Muscle of back (tissue), 11 donors: ENCODE data around the gene PRSS27. TPM values are rescaled to one million over a fixed set of nuclear protein-coding genes. Genes with fewer than 3 reads are reported as not detected.

ENCODE experiments used
- DNase-seq, 3 donors: peaks; one replicate each; pipeline versions ENCODE4 v3.0.0 to v3.0.0-alpha.2; 2013
- polyA plus RNA-seq, 10 donors: library from polyadenylated mRNA; unstranded; fragments of 120-200 nt; gene quantifications; one replicate each; pipeline ENCODE4 v1.2.1, GENCODE V29; 2013; ENCODE audit not compliant: insufficient read length in 10 of 10

Gene PRSS27
- polyA plus RNA-seq, 10 donors: 0.86 to 1.6 (median 1.2) TPM

DNA sequence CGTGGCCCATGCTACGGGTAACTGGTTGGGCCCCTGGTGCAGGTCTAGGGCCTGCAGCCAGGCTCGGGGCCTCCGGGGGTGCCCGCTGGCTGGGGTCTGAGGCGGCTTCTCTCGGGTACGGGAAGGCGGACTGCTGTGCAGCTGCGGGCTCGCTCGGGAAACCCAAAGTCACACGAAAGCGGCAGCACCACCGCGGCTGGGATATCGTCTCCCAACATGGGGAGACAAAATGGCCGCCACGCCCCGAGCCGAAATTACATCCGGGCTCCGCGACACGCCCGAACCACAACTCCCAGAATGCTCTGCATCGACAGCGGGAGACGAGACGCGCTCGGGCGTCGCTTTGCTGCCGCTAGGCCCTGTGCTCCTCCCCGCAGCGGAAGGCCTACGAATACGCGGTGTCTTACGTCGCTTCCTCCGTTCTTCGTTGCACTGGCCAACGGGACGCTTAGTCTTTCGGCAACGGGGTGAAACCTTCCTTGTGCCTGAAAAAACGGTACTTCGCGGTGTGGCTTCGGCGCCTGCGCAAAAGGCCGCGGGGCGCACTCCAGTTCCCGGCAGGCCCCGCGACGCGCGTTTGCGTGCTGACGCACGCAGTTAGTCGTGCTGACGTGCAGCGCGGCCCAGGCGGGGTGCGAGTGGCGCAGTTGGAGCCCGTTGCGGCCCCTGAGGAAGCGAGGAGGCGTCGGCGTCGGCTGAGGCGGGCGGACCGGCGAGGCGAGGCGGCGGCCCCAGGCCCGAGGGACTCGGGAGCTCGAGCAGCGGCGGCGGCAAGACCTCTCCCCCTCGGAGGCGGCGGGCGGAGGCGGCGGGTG, 32.2 kb upstream of the PRSS27 start, which contains the start of gene SRRM2:
SRRM2 (plus strand) TSS at position 604 of the 815 bp plus-strand sequence. CDS start 3,727 bp downstream, outside the sequence.
- DNase-seq: peak; percentile 97 to 100 (median 98)

DNA sequence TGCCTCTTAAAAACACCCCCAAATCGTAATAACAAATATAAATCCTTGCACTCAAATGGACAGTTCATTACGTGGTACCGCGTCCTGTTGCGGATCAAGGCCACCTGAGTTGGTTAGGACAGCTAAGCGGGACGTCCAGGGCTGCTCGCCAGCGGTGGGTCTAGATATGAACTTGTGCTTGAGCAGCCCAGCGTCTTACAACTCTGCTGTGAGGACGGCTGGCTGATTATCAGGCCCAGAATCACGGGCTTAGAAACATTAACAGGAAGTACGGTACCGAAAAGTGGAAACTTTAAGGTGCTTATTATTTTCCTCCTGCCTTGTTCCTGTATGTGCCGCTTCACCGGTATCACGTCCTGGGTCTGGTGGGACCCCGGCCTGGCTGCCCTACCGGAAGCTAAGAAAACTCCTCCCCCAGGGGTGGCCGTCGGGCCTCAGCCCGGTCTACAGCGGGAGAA, 31.6 kb upstream of the PRSS27 start:
- DNase-seq: peak in 1 of 3 donors; percentile 18

DNA sequence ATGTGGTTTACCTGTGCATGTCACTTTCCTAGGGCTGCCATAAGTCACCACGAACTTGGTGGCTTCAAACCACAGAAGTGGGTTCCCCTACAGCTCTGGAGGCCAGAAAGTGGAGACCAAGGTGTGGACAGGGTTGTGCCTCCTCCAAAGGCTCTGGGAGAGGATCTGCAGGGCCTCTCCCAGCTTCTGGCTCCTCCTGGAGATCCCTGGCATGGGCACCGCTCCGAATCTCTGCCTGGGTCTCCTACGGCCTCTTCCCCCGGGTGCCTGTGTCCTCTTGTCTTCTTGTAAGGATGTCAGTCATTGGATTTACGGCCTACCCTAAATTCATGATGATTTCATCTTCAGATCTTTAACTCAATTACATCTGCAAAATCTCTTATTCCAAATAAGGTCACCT, 29.9 kb upstream of the PRSS27 start:
- DNase-seq: no peak

DNA sequence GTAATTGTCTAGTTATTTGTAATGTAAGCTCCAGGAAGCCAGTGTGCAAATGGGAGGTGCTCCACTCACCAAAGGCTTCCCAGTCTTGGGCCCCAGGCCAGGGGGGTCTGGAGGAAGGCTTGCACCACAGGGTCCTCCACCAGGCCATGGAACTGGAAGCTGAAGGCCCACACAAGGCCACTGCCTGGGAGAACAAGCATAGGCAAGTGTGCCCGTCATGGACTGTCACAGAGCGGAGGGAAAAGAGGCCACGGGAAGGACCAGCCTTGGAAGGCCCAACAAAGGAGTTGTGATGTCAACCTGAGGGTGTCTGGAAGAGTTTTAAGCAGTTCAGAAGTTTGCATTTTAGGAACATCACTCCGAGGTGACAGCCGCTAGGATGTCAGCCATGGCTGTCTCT, 29.5 kb upstream of the PRSS27 start:
- no peak for DNase-seq

DNA sequence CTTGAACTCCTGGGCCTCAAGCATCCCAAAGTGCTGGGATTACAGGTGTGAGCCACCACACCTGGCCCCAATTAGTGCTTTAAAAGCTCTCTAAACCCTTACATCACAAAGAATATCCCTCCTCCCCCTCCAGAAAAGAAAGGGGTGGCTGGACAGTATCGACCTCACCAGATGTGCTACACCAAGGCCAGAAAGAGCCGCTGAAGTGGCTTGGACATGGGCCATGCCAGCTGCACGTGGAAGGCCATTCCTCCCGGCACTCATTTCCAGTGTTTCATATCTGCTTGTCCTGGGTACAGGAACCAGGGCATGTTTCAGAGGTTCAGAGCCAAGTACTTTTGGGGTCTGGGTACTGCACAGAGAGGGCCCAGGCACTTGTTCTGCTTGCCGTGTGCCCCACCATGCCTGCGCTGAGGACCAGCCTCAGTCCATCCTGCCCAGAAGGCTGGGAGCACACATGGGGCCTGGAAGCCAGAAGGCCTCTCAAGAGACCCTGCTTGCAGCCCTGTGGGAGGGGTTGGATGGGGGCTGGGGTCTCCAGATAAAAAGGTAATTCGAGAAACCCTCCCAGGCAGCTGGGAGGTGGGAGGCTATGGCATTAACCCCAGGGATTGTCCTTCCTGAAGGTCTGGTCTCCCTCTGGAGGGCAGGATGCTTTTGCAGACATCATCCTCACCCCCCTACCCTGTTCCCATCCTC, 28.9 kb upstream of the PRSS27 start:
- DNase-seq: no peak

DNA sequence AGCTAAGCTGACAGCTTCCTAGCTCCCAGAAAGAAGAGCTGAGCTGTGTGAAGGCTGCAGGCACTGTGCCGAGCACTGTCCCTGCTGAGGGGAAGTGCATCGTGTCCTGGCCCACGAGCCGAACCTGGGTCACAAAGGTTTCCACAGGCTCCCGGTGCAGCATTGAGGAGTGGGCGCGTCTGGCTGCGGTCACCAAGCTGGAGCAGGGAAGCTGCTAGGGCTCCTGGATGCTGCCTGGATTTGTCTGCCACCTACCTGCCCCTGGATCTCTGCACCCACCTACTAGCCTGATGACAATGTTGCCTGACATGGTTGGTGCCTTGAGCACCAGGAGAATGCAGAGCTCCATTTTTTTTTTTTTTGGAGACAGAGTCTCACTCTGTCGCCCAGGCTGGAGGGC, 25.9 kb upstream of the PRSS27 start:
- DNase-seq: no peak

DNA sequence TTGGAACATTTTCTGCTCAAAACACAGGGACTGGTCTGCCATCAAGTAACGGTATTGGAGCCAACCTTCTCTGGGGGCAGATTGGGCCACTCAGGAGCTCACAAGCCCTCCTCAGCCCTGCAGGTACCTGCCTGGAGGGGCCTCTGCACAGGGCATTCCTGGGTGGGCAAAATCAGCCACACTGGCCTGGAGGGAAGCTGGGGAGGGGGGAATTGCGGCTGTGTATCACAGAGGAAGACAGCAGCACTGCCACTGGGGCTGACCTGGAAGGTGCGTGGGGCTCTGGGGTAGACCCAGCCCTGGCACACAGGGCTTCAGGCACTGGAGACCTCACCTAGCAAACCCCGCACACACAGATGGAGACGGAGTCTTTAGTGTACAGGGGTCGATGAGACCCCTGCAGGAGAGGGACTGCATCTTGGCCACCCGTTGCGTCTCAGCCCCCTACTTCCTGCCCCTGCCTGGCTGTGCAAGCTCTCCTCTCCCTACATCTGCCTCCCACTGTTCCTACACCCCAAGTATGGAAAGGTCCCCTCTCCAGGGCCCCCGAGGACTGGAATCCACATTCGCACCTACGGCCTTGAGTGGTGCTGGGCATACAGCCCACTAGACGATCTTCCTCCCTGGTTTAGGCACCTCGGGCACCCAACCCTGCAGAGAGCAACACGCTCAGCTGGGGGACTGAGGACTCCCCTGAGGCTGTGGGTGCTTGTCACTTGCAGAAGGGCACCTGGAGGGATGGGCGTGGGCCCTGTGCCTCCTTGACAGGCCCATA, 25.3 kb upstream of the PRSS27 start:
- DNase-seq: no peak

DNA sequence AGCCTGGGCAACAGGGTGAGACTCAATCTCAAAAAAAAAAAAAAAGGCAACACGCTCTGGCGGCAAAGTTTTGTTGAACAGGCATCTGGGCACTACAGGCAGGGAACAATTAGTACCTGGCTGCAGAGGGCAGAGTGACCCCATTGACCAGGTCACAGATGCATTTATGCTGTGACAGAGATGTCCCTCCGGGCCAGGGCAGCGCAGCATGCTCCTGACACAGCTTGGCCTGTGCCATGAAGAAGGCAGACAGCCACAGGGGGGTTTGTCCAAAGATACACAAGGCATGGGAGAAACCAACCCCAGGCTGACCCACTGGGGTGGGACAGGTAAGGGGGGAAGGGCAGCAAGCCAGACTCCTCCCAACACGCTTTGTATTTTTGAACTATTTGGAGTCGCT, 24.7 kb upstream of the PRSS27 start:
- DNase-seq: no peak

DNA sequence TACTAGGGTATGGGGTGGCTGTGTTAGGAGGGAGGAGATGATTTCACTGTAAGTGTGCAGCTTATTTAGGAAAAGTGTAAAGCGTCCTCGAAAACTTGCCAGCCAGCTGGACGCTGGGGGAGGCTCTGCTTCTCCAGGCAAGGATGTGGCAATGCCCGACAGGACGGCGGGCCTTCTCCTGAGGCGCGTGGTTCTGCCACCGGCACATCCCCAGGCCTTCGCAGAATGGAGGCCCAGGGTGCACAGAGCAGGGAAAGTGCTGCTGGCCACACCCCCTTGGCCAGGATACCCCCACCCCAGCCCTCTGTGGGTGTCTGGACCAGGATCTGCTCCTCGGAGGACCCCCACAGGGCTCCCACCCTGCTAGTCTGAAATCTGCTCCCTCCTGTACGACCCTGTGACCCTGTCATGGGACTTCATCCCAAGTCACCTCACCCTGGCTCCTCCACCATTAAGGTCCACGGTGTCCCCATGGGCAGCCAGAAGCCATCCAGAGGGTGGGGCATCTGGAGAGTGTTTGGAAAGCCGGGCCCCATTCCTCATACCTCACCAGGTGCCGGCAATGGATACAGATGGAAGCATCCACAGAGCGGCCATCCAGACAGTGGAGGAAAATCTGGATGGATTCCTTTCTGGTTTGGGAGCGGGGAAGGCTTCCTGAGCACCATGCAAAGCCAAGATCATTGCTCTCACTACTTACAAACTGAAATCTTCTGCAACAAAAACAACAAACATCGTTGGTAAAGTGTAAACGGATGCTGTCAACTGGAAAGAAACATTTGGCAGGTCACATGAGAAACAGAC, 23.2 kb upstream of the PRSS27 start:
- DNase-seq: no peak

DNA sequence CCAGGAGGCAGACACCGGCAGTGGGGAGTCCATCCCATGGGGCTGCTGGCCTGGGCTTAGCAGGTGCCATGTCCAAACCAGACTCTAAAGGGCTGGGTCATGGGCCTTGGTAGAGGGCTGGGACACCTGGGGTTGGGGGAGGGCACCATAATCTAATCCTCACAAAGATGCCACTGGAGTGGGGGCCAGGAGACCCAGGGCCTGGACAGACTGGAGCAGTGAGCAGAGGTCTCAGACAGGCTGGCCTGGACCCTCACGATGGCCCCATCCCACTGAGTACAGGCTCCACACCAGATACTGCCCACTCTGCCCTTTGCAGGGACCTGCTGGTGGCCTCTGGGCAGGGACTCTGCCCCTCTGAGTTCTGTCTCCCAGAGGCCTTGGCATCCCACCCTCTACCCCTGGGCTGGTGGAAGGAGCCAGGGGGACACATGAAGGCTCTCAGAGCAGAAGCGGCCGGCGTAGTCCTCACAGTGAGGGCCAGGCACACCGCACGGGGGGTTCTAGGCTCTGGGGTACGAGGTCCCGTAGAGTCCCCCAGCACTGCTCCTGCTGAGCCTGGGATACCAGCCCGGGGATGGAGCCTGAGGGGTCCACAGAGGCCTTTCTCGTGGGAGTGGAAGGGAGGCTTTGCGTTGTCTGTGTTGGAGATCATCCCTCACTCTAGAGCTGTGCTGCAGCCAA, 22.4 kb upstream of the PRSS27 start:
- no peak for DNase-seq

DNA sequence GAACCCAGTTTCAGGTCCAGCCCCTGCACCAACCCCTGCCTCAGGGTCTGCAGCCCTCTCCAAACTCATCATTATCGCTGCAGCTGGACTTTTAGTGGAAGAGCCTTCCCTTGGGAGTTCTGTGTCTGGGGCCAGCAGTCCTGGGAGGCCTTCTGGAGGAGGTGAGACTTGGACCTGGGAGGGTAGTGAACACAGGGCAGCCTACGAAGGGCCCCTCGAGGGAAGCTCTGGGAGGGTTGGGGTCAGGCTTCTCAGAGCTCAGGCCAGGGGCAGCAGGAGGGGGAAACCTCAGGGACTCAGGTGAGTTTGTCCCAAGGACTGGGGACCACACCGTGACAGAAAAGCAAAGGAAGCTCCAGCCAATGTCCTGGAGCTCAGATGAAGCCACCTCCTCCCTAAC, 21.1 kb upstream of the PRSS27 start:
- DNase-seq: no peak

DNA sequence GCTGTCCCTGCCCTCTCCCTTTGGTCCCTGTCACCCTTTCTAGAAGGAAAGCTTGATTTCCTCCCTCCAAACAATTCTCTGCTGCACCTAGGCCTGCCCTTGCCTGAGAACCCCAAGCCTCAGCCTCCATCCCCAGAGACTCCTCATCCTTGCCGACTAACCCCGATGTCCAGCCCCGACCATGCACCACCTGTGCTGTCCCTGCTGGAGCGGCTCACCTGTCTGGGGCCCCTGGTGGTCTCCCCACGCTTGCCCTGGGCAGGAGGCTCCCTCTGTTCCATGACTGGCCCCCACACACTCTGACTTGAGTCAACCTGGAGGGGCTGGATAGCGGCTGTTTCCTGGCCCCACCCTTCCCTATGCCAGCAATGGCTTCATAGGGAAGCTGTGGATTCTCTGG, 20.5 kb upstream of the PRSS27 start:
- DNase-seq: no peak

DNA sequence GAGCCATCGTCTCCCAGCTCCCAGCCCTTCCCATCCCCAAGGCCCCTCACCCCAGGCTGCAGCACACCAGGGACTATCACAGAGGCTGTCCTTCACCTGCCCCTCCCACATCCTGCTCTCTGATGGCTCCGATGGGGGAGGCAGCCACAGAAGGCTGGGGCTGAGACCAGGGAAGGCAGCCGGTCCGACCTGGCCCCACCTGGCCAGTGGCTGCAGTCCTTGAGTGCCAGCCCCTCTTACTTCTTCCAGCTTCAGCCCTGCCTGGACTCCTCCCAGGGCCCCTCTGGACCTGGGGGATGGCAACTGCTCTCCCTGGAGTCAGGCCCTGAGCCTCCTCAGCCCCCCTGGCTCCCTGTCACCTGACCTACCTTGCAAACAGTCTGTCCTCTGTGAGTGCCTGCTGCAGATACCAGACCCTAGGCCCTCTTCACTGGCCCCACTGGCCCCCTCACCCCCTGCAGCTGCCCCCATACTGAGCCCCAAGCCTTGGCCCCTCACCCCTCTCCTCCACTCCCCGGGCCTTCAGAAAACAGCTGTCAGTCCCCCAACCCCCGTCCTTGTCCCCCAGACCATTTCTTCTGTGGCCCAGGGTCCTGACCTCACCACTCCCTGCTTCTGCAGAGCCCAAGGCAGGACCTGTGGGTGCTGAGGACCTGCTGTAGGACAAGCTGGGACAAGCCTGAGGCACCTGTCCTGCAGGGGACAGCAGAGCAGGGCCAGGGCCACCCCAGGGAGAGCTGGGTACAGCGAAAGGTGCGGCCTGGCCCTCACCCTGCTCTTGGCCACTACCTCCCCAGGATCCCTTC, 19.8 kb upstream of the PRSS27 start:
- DNase-seq: no peak

DNA sequence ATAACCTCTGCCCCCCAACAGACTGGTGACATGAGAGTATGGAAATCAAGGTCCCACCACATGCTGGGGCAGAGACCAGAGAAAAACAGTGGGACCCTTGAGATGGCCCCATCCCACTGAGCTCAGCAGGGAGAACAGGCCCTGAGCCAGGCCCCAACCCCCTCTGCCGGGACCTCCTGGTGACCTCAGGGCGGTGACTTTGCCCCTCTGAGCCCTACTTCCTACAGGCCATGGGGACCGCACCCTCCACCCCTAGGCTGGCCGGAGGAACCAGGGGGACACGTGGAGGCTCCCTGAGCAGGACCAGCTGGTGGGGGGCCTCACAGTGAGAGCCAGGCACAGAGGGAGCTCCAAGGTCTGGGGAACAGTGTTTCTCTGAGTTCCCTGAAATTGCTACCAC, 18.6 kb upstream of the PRSS27 start:
- DNase-seq: no peak

DNA sequence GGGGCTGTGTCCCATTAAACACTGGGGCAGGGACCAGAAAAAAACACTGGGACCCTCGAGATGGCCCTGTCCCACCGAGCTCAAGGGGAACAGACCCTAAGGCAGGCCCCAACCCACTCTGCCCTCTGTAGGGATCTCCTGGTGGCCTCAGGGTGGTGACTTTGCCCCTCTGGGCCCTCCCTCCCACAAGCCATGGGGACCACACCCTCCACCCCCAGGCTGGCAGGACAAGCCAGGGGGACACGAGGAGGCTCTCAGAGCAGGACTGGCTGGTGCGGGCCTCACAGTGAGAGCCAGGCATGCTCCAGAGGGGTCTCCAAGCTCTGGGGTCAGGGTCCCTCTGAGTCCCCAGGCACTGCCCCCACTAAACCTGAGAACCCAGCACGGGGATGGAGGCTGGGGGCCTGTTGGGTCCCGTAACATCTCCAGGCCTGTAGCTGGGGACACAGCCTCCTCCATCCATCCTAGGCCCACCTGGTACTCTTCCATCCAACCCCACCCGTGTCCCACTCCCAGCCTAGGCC, 17.9 kb upstream of the PRSS27 start:
- no peak for DNase-seq

DNA sequence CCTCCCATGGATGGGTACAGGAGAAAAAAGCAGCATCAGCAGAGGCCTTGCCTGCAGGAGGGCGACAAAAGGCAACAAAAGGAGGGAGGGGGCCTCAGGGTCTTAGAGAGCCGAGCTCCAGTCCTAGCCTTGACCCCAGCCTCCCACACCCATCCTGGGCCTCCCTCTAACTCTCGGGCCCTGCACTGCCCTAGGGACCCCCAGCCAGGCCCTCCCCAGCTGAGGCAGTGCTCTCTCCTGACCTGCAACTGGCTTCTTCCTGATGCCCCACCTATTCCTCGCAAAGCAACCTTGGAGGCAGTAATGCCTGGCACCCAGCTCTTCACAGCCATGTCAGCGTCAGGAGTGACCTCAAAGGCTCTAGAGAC, 17.2 kb upstream of the PRSS27 start:
- DNase-seq: no peak

DNA sequence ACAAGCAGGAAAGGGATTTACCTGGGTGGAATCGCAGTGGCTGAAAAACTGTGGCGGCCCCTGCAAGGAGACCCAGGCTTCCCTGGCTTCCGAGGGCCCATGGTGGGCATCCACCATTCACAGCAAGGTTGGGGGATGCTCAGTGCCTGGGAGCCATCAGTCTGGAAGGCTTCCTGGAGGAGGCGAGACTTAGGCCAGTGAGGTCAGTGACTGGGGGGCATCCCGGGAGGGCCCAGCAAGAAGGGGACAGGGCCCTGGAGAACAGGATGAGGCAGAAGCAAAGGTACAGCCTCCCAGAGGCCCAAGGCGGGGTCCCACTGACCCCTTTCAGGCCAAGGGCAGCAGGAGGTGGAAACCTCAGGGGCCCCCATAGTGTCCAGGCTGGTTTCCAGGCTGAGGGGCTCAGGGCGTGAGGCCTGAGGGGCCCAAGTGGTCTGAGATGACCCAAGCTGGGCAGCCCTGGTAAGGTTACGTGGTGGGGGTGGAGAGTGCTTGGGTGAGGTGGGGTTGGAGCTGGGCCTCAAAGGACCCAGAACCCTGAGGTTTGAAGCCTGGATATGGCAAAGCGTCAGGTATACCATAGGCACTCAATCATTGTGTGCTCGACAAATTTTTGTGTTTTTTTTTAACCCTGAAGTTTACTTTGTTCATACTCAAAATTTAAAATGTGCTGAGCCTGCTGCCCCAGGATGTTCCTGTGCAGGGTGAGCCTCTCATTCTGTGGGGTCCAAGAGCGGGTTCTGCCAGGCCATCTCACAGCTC, 16.6 kb upstream of the PRSS27 start:
- DNase-seq: no peak

DNA sequence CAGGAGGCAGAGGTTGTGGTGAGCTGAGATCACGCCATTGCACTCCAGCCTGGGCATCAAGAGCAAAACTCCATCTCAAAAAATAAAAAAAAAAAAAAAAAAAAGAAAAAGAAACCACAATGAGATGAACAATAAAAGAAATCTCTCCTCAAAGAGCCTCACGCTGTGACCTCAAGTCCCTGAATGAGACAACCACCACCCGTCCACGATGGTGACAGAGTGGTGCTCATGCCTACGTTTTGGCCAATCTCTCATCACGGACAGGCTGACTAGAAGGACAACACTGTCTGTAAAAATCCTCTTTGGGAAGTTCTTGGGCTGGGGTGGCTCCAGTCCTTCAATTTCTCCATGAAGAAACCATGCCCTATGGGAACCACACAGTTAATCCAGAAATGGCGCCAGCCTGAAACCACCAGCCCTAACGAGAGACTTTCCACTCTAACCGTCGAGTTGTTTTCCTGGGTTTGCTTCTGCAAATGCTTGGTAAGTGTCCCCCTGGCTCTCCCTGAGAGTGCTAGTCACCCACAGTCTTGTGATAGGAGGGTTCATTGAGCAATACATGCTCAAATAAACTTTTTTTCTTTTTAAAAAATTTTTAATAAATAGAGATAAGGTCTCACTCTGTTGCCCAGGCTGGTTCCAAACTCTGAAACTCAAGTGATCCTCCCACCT, 15.0 kb upstream of the PRSS27 start:
- no peak for DNase-seq

DNA sequence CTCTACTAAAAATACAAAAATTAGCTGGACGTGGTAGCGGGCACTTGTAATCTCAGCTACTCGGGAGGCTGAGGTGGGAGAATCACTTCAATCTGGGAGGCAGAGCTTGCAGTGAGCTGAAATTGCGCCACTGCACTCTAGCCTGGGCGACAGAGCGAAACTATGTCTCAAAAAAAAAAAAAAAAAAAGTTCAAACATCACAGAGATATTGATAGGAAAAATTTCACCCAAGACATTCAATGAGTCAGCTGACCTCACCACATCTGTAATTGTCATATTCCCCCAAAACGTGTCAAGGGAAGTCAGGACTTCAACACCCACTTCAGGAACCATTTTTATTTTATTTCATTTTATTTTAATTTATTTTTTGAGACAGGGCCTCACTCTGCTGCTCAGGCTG, 8.0 kb upstream of the PRSS27 start:
- DNase-seq: no peak
